LNCAP (cell line): ENCODE data around the gene ZNF665.

ENCODE experiments used
- TF ChIP-seq, protein P1 (sequence below): fragments of 450-650 bp; IDR thresholded peaks from 2 replicates; pipeline ENCODE4 v1.5.1; 2017; ENCODE audit warnings: mild to moderate bottlenecking

ZNF665 gene

DNA sequence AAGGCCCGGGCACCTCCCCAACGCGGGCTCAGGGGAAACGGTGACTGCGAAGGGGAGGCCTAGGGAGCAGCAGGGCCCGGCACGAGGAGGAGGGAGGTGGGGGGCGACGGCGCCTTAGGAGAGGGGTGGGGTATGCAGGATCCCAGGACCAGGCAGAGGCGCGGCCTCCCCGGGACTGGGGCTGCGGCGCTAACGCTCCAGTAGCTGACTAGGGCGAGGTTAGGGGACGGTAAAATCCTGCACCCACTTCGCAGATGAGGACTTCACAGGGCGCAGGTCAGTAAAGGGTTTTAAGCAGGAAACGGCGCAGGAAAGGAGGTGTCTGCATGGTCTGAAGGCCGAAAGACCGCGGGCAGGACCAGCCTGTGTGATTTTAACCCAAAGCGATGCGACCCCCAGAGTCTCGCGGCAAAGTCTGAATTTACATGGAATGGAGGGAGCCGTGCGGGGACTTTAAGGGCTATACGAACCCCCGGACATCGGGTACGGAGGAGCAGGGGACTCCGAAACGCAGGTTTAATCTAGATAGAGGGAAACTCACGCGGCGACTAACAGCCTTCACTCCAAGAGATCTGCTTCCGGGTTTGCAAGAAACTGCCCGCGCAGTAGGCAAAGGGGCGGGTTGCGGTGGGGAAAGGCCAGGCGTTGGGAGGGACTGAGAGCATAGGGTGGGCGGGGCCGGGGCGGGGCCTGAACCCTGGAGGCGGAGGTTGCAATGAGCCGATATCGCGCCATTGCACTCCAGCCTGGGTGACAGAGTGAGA is at the start of gene ZNF665:
ZNF665 (minus strand) TSS at position 588 of the 764 bp plus-strand sequence. CDS start 10,460 bp downstream, outside the sequence.
- TF ChIP-seq, protein P1, sequence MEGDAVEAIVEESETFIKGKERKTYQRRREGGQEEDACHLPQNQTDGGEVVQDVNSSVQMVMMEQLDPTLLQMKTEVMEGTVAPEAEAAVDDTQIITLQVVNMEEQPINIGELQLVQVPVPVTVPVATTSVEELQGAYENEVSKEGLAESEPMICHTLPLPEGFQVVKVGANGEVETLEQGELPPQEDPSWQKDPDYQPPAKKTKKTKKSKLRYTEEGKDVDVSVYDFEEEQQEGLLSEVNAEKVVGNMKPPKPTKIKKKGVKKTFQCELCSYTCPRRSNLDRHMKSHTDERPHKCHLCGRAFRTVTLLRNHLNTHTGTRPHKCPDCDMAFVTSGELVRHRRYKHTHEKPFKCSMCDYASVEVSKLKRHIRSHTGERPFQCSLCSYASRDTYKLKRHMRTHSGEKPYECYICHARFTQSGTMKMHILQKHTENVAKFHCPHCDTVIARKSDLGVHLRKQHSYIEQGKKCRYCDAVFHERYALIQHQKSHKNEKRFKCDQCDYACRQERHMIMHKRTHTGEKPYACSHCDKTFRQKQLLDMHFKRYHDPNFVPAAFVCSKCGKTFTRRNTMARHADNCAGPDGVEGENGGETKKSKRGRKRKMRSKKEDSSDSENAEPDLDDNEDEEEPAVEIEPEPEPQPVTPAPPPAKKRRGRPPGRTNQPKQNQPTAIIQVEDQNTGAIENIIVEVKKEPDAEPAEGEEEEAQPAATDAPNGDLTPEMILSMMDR, result no peak

DNA sequence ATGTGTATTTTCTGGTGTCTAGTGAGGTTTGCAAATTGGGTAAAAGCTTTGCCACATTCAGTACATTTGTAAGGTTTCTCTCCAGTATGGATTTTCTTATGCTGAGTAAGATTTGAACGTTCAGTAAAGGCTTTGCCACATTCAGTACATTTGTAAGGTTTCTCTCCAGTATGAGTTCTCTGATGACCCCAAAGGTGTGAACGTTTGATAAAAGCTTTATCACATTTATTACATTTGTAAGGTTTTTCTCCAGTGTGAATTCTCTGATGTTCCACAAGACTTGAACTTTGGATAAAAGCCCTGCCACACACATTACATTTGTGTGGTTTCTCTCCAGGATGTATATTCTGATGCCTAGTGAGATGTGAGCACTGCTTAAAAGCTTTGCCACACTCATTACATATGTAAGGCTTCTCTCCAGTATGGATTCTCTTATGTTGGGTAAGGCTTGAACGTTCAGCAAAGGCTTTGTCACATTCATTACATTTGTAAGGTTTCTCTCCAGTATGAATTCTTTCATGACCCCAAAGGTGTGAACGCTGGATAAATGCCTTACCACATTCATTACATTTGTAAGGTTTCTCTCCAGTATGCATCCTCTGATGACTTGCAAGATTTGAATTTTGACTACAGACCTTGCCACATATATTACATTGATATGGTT is 44.1 kb upstream of the ZNF665 start:
- TF ChIP-seq, protein P1, result no peak

DNA sequence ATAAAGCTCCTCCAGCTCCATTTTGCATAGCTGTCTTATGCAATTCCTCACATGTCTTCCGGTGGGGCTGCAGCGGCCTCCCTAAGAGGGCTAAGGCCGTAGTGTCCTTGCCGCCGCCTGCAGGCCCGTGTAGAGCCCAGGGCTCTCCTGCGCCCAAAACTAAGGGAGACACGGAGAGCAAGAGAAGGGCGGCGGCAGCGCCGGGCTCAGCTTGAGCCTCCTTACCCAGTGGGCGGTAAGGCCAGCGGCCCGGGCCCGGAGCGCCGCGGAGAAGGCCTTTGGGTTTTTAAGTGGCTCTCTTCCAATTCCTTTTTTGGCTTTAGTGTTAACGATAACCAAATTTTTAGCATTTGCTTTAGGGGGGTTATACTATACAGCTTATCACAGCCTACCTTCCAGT is 31.4 kb upstream of the ZNF665 start:
- TF ChIP-seq, protein P1, result no peak

DNA sequence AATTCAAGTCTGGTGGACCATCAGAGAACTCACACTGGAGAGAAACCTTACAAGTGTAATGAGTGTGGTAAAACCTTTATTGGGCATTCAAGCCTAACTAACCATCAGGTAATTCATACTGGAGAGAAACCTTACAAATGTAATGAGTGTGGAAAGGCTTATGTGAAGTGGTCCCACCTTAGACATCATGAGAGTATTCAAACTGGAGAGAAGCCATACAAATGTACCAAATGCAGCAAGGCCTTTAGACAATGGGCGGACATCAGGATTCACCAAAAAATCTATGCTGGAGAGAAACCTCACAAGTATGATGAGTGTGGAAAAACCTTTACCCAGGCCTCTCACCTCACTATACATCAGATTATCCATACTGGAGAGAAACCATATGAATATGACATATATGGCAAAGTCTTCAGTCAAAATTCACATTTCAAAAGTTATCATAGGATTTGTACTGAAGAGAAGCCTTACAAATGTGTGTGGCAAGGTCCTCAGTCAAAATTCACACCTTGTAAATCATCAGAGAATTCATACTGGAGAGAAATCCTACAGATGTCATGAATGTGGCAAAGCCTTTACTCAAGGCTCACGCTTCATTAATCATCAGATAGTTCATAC is 19.7 kb upstream of the ZNF665 start:
- TF ChIP-seq, protein P1, result no peak

DNA sequence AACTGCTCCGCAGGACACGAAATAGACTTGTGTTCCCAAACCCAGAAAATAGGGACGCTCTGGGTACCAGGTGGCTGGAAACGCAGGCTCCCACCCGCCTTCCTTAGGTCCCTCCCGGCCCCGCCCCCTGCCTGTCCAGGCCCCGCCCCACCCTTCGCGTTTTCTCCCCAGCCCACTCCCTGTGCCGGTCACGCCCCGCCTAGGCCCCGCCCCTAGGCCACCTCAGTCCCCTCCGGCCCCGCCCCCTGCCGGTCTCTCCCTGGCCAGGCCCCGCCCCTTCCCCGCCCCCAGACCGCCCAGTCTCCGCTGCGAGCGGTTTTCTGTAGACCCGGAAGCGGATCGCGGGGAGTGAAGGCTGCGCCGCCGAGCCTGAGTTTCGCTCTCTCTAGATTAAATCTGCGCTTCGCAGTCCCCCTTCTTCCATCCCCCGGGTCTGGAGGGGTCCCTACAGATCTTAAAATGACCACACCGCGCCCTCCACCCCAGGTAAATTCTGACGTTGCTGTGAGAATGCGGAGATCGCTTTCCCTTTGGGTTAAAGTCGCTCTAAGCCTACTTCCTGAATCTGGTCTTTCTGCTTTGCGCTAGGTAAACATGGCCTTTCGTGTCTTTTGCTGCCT is 3.7 kb upstream of the ZNF665 start:
- TF ChIP-seq, protein P1, result no peak

DNA sequence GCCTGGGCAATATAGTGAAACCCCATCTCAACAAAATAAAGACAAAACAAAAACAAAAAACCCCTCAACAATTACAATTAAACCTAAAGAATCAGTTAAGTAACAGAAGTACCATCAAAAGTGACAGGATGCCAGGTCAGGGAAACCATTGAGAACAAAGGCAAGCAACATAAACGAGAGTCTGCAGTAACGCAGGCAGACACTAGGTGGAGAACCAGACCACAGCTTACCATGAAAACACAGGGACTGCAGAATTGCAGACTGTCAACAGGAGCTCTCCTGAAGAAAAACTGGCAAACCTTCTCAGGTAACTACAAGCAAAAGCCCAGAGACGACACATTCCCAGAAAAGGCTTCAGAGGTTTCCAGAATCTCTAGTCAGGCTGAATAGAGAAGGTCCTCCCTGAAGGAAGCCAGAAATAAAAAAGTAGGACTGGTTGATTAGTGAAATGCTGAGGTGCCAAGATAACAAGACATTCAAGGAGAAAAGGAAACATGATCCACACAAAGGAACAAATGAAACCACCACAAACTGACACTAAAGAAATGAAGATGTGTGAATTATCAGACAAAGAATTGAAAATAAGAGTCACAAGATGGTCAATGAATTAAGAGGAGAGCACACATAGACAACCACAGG is 2.2 kb upstream of the ZNF665 start:
- TF ChIP-seq, protein P1, result peak; percentile 85
